ENCODE data around the gene GALNS. TPM values are rescaled to one million over a fixed set of nuclear protein-coding genes. Genes with fewer than 3 reads are reported as not detected.
A peak's percentile ranks its signal among the peaks of the same experiment; 100 is the strongest.

GALNS gene
- total RNA-seq, 1 experiment from 2014 or later: 10.4 TPM

DNA sequence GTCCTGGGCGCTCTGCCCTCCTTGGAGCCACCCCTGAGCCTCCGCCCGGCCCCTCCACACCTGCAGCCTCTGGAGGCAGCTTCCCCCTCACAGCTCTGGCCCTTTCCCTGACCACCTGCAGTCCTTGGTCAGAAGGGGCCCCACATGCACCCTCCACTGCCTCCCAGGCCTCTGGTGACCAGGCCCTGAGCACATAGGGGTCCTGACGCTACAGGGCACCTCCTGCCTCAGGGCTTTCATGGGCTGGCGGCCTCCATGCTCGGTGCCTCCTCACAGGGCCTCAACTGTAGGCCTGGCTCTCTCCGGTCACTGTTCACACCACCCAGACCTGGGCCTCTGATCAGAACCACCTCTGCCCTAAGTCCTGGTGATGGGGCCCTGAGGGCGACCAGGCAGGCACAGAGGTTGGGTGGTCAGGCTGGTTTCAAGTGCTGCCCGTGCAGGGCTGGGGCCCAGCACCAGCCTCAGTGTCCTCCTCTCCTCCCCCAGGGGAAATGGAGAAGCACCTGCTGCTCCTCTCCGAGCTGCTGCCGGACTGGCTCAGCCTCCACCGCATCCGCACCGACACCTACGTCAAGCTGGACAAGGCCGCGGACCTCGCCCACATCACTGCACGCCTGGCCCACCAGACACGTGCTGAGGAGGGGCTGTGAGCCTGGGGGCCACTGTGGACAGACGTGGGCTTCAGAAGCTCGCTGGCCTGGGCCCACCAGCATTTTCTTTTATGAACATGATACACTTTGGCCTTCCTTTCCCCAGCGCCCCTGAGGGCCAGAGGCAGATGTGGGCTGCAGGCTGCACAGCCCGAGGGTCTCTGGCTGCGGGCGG is 48.9 kb downstream of the GALNS start:
- H3K36me3 ChIP-seq: peaks cover 43% of the 10 kb centered on the region
- no peak overlapping the region for H3K27ac ChIP-seq
- no peaks in the 10 kb centered on the region for H3K9me3 ChIP-seq (replicated peaks)
- H3K4me3 ChIP-seq: no peak overlapping the region
- H3K4me1 ChIP-seq: 0 out of 2 replicates have a peak, but pooled peaks cover 2% of the 10 kb centered on the region
- DNase-seq: no peak
- H3K27me3 ChIP-seq: no peaks in the 10 kb centered on the region

DNA sequence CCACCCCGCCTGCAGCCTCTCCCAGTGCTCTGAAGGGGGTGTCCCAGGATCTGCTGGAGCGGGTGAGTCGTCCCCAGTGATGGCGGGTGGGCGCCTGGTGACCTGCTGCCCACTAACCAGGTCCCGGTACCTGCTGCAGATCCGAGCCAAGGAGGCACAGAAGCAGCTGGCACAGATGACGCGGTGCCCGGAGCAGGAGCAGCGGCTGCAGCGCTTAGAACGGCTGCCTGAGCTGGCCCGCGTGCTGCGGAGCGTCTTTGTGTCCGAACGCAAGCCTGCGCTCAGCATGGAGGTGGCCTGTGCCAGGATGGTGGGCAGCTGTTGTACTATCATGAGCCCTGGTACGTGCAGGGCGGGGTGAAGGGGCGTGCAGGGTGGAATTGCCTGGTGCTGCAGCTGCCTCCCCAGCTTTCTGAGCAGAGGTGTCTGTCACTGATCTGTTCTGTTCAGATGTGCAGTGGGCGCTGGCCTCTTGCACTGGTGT is 49.6 kb downstream of the GALNS start:
- no peak for DNase-seq
- Histone ChIP-seq H3K36me3 (peaks cover 43% of the 10 kb centered on the region), H3K4me1 (0 out of 2 replicates have a peak, but pooled peaks cover 2% of the 10 kb centered on the region), H3K27ac (no peak overlapping the region), H3K4me3 (no peak overlapping the region), H3K27me3 (no peaks in the 10 kb centered on the region), H3K9me3 (replicated peaks) (no peaks in the 10 kb centered on the region)

- Histone ChIP-seq H3K4me3 (no peak overlapping the region), H3K27ac (no peak overlapping the region), H3K36me3 (peaks cover 43% of the 10 kb centered on the region), H3K27me3 (no peaks in the 10 kb centered on the region), H3K9me3 (replicated peaks) (no peaks in the 10 kb centered on the region), H3K4me1 (0 out of 2 replicates have a peak, but pooled peaks cover 2% of the 10 kb centered on the region)
- DNase-seq: no peak
These were observed 50.1 kb downstream of the GALNS start for GRCh38 chr16:88806491-88807111.

DNA sequence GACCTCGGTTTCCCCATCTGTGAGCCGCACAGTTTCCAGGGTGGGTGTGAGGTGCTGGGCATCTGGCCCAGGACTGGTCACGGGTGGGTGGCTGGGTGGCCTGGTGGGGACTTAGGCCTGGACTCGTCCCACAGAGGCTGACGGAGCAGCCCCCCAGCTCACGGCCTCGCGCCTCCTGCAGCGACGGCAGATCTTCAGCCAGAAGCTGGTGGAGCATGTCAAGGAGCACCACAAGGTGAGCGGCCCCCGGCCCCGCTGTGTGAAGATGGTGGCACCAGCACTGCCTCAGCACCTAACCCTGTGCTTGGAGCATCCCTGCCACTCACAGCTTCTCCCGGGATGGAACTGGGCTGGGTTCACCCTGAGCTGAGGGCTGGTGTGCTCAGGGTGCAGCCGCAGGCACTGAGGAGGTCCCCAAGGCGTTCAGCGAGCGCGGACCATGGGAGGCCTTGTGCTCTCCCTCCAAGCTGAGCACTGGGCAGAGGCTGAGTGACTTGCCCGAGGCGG is 50.8 kb downstream of the GALNS start:
- no peak overlapping the region for H3K27ac ChIP-seq
- 0 out of 2 replicates have a peak, but pooled peaks cover 2% of the 10 kb centered on the region for H3K4me1 ChIP-seq
- peaks cover 43% of the 10 kb centered on the region for H3K36me3 ChIP-seq
- DNase-seq: no peak
- no peaks in the 10 kb centered on the region for H3K27me3 ChIP-seq
- H3K9me3 ChIP-seq (replicated peaks): no peaks in the 10 kb centered on the region
- no peak overlapping the region for H3K4me3 ChIP-seq

DNA sequence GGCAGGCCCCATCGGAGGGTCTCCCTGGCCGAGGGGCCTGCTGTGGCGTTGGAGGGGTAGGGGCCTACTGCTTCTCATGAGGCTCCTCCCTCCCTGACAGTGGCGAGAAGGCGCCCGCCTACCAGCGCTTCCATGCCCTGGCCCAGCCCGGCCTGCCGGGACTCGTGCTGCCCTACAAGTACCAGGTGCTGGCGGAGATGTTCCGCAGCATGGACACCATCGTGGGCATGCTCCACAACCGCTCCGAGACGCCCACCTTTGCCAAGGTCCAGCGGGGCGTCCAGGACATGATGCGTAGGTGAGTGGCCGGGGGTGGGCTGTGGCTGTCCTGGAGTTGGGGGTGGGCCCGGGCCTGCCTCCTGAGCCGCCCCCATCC is 51.4 kb downstream of the GALNS start:
- H3K4me1 ChIP-seq: 0 out of 2 replicates have a peak, but pooled peaks cover 2% of the 10 kb centered on the region
- H3K36me3 ChIP-seq: peaks cover 43% of the 10 kb centered on the region

GRCh38 chr16:88804552-88805339 is 52.0 kb downstream of the GALNS start:
- Histone ChIP-seq H3K9me3 (replicated peaks) (no peaks in the 10 kb centered on the region), H3K4me1 (no peaks in the 10 kb centered on the region), H3K27ac (peak overlapping the region; percentile 27), H3K4me3 (peak overlapping the region; percentile 59), H3K27me3 (no peaks in the 10 kb centered on the region), H3K36me3 (peaks cover 43% of the 10 kb centered on the region)
- DNase-seq: no peak

More for the DNA sequence above, 51.4 kb downstream of the GALNS start:
- Histone ChIP-seq H3K27me3 (no peaks in the 10 kb centered on the region), H3K9me3 (replicated peaks) (no peaks in the 10 kb centered on the region), H3K27ac (no peak overlapping the region), H3K4me3 (peak overlapping the region; percentile 59; the same call in 1 of the 2 replicates)
- no peak for DNase-seq

GRCh38 chr16:88804173-88804551 is 52.6 kb downstream of the GALNS start:
- H3K27ac ChIP-seq: peak overlapping the region; percentile 27
- H3K9me3 ChIP-seq (replicated peaks): no peaks in the 10 kb centered on the region
- peak overlapping the region; percentile 59 for H3K4me3 ChIP-seq
- DNase-seq: no peak
- no peaks in the 10 kb centered on the region for H3K27me3 ChIP-seq
- H3K36me3 ChIP-seq: peaks cover 41% of the 10 kb centered on the region
- no peaks in the 10 kb centered on the region for H3K4me1 ChIP-seq

- Histone ChIP-seq H3K9me3 (replicated peaks) (no peaks in the 10 kb centered on the region), H3K27me3 (no peaks in the 10 kb centered on the region), H3K4me3 (peak within 1 kb of the TSS; percentile 59), H3K27ac (peak within 1 kb of the TSS; percentile 27), H3K4me1 (no peaks in the 10 kb centered on the region), H3K36me3 (peaks cover 39% of the 10 kb centered on the region)
- peak; percentile 67 to 78 for DNase-seq
These were observed 53.3 kb downstream of the GALNS start, which contains the start of gene CDT1 for GRCh38 chr16:88803264-88803987. CDT1 (plus strand) TSS chr16:88803789; CDS start chr16:88803832, 43 bp downstream.

DNA sequence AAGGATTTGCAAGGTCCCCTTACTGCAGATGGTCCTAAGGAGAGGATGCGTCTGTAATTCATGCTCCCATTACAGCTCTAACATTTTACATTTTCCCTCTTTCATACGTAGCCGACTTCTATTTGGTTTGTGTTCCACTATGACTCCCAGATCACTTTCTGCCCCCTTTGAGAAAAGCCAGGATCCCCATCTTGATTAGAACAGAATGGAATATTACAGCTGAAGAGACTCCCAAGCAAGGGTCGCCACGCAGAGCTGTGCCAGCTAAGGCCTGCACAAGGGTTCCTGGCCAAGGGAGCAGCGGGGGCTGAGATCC is 56.5 kb downstream of the GALNS start:
- Histone ChIP-seq H3K27me3 (no peaks in the 10 kb centered on the region), H3K4me1 (no peaks in the 10 kb centered on the region), H3K4me3 (no peak overlapping the region), H3K36me3 (peaks cover 9% of the 10 kb centered on the region), H3K27ac (no peak overlapping the region), H3K9me3 (replicated peaks) (no peaks in the 10 kb centered on the region)
- no peak for DNase-seq

- Histone ChIP-seq H3K9me3 (replicated peaks) (no peaks in the 10 kb centered on the region), H3K4me3 (no peak overlapping the region), H3K36me3 (peaks cover 3% of the 10 kb centered on the region), H3K27ac (no peak overlapping the region), H3K4me1 (no peaks in the 10 kb centered on the region), H3K27me3 (no peaks in the 10 kb centered on the region)
- DNase-seq: peak in 1 of 2 experiments; percentile 46
These were observed 57.0 kb downstream of the GALNS start for GRCh38 chr16:88799569-88800276.

DNA sequence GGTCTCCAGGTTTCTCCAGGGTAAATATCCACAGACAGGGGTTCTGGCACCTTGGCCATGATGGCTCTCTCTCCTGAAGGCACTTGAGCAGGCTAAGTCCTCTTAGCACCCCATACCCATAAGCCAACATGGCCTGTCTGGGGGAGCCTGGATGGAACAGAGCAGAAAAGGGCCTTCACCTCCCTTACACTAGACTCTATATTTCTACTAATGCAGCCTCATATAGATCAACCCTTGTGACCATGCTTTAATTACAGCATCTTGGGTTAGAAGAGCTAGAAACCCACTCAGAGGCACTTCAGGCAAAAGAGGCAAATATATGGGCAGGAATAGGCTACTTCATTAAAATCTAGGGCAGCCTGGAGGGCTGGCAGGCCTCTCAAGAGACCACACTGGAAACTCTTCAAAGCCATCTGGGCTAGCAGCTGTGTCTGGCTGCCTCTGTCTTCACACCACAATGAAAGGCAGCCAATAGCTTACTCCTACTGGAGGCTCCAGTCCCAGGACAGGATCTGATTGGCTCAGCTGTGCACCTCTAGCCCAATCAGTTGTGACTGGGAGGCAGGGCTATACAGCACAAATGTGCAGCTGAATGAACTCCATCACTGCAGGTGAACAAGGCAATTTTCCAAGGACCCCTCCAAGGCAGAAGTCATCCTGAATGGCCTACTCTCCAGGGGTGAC is 57.8 kb downstream of the GALNS start:
- peak in 1 of 2 experiments; percentile 53 for DNase-seq

GRCh38 chr16:88798073-88798472 is 58.7 kb downstream of the GALNS start:
- no peaks in the 10 kb centered on the region for H3K9me3 ChIP-seq (replicated peaks)
- H3K27me3 ChIP-seq: no peaks in the 10 kb centered on the region
- H3K4me3 ChIP-seq: no peak overlapping the region
- H3K36me3 ChIP-seq: no peaks in the 10 kb centered on the region
- no peaks in the 10 kb centered on the region for H3K4me1 ChIP-seq
- no peak for DNase-seq
- no peak overlapping the region for H3K27ac ChIP-seq

More for the DNA sequence above, 57.8 kb downstream of the GALNS start:
- H3K4me3 ChIP-seq: no peak overlapping the region
- no peaks in the 10 kb centered on the region for H3K9me3 ChIP-seq (replicated peaks)
- no peaks in the 10 kb centered on the region for H3K4me1 ChIP-seq
- H3K36me3 ChIP-seq: no peaks in the 10 kb centered on the region
- no peak overlapping the region for H3K27ac ChIP-seq
- H3K27me3 ChIP-seq: no peaks in the 10 kb centered on the region

GRCh38 chr16:88796278-88796677 is 60.5 kb downstream of the GALNS start:
- Histone ChIP-seq H3K4me1 (peaks cover 7% of the 10 kb centered on the region; the same call in 1 of the 2 replicates), H3K27ac (no peak overlapping the region), H3K36me3 (no peaks in the 10 kb centered on the region), H3K4me3 (no peak overlapping the region), H3K9me3 (replicated peaks) (no peaks in the 10 kb centered on the region), H3K27me3 (no peaks in the 10 kb centered on the region)
- peak in 1 of 2 experiments; percentile 40 for DNase-seq

All from SJCRH30 (cell line).